KOPT-K1 (cell line): ENCODE data around the gene CELF2.

Source experiments
- H3K27ac ChIP-seq: fragments of 200-600 bp; sonication (generic); 2 replicates; pipeline ENCODE4 v1.5.1; 2016; ENCODE audit warnings: antibody characterized with exemption, mild to moderate bottlenecking, low read depth, low read length; ENCODE audit not compliant: poor library complexity, severe bottlenecking
- H3K36me3 ChIP-seq: fragments of 200-600 bp; sonication (generic); 2 replicates; pipeline ENCODE4 v1.5.1; 2017; ENCODE audit warnings: antibody characterized with exemption, mild to moderate bottlenecking, low read length, moderate library complexity; ENCODE audit not compliant: insufficient read depth
- H3K9me3 ChIP-seq: fragments of 200-600 bp; sonication (generic); 2 replicates; pipeline ENCODE4 v1.5.1; 2017; ENCODE audit warnings: antibody characterized with exemption, low read length, mild to moderate bottlenecking; ENCODE audit not compliant: insufficient read depth, poor library complexity, severe bottlenecking

CELF2 gene

DNA sequence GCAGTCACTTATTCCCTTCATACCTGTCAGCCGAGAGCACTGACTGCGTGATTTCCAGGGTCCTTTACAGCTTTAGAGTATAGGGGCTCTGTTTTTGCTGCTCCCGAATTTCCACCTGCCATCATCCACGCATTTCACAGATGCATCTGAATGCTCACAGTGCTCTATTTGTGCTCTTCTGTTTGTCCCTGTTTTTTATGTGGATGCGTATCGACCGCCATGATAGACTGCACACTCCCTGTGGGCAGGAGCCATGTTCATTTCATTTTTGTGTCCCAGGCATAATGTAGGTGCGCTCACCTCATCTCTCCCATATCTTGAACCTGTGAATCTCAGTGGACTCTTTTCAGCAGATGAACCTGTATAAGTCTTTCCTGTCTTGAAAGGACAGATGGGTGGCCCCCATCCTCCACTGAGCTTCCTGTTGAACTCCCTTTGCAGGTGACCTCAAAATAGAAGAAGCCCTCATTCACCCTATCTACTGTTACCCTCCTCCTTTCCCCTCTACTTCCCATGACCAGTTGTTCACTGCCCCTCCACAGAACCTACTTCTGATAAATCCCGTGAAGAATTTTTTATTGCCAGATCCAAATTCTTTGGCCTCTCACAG, 228.4 kb downstream of the CELF2 start:
- Histone ChIP-seq H3K36me3 (peaks cover 79% of the 10 kb centered on the region), H3K9me3 (no peaks in the 10 kb centered on the region), H3K27ac (no peak overlapping the region)

DNA sequence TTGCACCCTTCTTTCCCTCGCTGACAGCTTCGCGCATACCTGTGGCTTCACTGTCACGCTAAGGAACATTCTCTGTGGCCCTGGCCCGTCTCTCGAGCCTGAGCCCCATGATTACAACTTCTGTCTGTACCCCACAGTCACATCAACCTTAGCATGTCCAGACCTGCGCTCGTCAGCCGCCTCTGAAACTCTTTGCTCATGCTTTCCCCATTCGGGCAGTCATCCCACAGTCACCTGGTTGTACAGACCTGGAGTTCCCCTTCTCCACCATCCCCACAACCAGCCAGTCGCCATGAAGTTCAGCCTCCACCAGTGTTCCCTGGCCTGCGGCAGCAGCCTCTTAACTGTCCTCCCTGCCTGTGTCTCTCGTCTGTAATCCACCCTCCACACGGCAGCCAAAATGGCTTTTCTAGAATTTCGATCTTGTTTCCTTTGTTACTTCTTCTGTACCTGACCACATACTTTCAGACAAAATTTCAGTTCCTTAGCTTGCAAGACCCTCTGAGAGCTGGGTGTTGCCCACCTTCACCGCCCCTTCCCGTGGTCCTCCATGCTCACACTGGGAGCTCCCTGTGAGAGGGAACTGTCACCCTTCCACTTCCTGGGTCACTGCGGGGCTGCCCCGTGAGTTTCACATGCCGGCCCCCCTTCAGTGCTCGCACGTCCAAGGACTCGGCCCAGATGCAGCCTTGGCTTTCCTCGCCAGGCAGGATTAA, 229.2 kb downstream of the CELF2 start:
- Histone ChIP-seq H3K9me3 (no peaks in the 10 kb centered on the region), H3K36me3 (peaks cover 87% of the 10 kb centered on the region), H3K27ac (no peak overlapping the region)

DNA sequence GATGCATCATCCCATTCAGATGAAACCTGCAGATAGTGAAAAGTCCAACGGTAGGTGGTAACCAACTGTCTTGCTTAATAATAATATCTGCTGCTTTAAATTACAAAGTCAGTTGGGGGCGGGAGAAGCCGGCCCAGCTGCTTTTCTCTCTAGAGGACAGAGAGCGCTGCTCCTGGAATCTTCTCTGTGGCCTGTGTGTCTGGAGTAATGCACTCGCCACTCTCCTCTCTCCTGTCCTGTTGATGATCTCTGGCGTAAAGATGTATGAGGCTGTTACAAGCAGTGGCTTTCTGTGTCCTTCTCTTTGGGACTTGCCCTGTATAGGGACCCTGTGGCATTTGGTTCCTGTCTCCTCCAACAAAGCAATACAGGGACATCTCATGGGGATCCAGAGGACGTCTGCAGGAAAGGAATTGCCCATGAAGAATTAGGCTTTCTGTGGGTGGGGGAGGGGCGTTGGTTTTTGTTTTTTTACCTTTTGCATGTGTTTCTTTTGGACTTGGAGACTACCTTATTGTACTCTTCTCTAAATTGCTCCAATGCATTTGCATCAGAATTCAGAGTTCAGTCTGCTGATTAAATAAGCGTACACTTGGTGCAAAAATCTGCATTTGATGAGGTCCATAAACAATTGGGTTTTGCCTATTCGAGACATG, 231.6 kb downstream of the CELF2 start:
- Histone ChIP-seq H3K9me3 (no peaks in the 10 kb centered on the region), H3K36me3 (peaks cover 96% of the 10 kb centered on the region), H3K27ac (no peak overlapping the region)

DNA sequence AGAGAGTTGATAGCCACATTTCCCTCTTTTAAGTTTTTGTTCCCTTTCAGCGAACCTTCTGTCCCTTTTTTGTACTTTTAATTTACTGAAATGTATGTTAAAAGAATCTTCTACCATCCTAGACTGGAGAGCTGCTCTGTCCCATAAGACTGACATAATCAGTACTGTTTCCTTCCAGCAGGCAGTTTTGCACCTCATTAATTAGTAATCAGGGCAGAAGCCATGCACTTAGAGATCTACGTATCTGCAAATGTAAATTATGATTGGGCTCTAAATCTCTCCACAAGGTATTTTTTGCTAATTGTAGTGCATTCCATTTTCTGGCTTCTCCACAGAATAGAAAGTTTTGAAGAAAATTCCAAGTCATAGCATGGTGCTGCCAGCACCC, 232.1 kb downstream of the CELF2 start:
- Histone ChIP-seq H3K36me3 (peaks cover 99% of the 10 kb centered on the region), H3K27ac (no peak overlapping the region), H3K9me3 (no peaks in the 10 kb centered on the region)

DNA sequence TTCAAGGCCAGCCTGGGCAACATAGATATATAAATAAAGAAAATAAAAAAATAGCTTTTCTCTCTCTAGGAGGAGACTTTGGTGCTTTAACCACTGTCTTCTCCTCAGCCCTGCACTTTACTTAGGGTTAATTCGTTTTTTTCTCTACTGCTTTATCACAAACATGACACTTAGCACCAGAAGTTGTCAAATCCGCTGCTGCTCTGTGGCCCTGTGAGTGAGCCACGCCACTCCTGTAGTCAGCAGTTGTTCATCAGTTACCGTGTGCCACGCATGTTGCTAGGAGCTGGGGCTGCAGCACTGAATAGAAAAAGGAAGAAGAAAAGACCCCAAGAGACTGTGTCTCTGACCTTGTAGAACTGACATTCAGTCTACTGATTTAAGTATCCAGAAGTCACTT, 232.6 kb downstream of the CELF2 start:
- no peaks in the 10 kb centered on the region for H3K9me3 ChIP-seq
- H3K27ac ChIP-seq, result no peak overlapping the region
- peaks cover 100% of the 10 kb centered on the region for H3K36me3 ChIP-seq

DNA sequence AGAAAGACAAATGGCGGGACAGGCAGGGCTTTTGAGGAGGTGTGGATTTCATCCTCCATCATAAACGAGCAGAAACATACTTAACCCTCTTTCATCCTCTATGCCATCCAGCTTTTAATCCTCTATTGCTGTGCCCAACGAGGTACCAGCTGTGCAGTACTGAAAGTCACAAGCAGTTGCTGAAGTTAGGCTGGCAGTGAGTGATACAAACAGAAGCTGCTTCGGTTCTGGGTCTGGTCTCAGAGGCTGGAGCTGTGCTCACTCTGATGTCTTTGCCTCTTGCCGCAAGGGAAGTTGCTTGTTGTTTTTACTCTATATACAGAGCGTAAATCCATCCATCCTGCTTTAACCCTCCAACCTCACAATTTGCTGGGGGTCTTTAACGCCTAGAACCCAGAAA, 235.2 kb downstream of the CELF2 start:
- Histone ChIP-seq H3K36me3 (peaks cover 99% of the 10 kb centered on the region), H3K27ac (no peak overlapping the region), H3K9me3 (no peaks in the 10 kb centered on the region)

DNA sequence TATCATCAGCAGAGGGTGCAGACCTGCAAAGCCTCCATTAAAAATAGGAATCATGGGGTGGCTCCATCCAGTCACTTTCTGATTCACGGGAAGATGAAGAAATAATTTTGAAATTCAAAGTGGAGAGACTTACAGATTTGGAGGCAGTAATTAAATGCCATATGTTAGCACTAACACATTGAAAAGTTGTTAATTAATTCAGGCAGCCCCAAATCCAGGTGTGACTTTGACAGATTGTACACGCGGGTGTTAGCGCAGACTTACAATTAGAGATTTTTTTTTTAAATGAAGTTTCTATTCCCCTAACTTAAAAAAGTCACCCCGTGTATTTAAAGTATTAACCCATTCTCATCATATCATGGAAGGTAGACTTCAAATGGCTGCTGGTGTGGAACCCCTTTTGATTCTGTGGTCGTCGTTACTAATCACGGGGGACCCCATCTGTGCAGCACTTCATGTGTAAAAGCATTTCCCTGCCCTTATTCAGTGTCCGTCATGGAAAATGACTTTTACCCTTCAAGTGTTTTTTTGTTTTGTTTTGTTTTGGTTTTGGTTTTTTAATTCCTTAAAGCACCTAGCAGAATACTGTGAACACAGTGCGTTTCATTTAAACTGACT, 235.8 kb downstream of the CELF2 start:
- no peaks in the 10 kb centered on the region for H3K9me3 ChIP-seq
- no peak overlapping the region for H3K27ac ChIP-seq
- H3K36me3 ChIP-seq, result peaks cover 99% of the 10 kb centered on the region

DNA sequence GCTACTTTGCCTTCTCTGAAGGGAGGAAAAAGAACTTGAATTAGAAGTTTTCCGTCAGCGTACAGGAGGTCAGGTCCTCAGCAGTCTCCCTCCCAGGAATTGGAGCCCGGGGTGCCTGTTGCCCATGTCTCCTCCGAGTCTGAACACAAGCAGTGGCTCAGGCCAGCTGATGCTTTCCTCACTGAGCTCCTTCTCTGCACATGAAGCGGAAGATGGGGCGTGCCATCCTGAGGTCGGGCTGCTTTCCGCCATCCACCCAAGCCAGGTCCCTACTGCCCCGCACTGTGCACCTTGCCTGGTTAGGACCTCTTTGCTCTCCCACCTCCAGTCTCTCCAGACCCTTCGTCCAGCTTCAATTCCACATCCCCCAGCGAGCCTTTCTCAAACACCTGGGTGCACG, 237.5 kb downstream of the CELF2 start:
- Histone ChIP-seq H3K36me3 (peaks cover 99% of the 10 kb centered on the region), H3K27ac (no peak overlapping the region), H3K9me3 (no peaks in the 10 kb centered on the region)

DNA sequence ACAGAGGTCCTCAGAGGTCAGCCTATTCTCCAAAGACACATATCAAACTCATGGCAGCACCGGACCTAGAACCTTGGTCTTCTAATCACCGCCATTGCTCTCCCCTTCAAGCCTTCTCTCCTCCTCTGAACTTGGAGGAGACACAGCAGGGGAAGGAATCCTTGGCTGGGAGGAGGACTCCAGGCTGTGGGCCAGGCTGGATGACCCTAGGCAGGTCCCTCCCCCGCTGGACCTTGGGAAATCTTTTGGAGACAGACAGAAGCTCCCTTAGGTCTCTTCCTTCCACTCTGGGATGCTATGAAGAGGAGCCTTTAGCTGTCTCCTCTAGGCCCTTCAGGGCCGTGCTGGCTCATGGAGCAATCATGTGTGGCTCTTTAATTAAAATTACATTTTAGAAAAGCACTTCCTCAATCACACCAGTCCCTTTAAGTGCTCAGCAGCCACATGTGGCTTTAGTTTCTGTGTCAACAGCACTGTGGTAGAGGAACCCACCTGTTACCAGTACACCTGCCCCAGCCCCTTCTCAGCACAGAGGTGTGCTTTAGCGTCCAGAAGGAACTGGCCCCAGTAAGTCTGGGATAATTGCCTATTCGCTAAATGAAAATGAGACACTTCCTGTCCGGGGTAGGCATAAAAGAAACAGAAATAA, 238.2 kb downstream of the CELF2 start:
- no peaks in the 10 kb centered on the region for H3K9me3 ChIP-seq
- H3K27ac ChIP-seq, result no peak overlapping the region
- peaks cover 99% of the 10 kb centered on the region for H3K36me3 ChIP-seq

DNA sequence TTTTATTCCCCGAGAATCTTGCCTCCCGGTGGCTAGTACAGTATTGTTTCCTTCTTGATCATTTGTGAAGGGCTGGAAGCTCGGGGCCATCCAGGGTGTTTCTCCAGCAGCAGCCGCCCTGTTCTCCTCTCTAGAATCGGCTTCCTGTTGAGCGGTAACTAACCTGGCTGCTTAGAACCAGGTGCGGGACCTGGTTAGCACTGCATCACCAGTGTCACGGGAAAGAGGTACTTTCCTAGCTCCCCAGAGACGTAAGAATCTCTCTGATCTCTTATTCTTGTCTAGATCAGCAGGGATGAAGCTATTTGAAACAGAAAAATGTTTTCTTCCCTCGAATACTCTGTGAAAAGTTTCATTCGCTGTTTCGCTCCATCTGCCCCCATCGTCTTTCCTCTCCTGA, 239.2 kb downstream of the CELF2 start:
- Histone ChIP-seq H3K36me3 (peaks cover 99% of the 10 kb centered on the region), H3K27ac (no peak overlapping the region), H3K9me3 (no peaks in the 10 kb centered on the region)

DNA sequence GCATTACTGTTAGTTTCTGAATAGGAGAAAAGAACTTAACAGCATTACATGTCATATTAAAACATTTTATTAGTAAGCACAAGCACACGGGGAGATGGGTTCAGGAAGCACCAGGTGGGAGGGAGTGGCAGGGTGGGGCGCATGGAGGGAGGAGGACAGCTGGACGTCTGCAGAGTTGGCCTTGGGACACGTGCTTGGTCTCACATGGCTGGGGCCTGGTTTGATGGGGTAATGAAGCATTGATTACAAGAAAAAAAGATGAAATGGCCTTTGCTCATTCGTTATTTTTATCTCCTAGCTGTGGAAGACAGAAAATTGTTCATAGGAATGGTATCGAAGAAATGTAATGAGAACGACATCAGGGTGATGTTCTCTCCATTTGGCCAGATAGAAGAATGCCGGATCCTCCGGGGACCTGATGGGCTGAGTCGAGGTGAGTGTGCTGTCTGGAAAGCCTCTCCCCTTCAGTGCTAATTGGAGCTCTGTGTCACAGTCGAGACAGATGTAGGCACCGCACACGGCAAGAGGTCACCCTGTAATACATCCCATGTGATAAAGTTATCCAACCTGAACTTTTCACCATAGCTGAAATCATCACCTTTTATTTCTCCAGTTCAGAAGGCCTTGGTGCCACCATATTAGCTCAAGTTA, 239.9 kb downstream of the CELF2 start:
- Histone ChIP-seq H3K36me3 (peaks cover 99% of the 10 kb centered on the region), H3K27ac (no peak overlapping the region), H3K9me3 (no peaks in the 10 kb centered on the region)

DNA sequence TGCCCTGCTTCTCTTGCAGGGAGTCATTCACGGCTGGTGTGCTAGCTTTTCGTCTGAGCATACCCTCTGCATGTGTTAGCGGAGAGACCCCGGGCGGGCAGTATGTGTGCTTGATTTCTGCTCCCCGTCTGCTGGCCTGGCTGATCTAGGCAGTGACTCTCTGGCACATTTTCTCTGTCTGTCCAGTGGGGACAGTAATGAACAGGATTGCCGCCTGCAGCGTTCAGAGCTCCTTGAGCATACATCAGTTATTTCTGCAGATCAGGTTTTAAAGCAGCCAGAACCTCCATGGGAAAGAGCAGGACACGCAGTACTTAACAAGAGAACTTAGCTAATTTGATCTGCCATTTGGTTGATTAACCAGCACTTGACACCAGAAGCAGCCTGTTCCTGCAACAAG, 242.5 kb downstream of the CELF2 start:
- H3K27ac ChIP-seq, result no peak overlapping the region
- peaks cover 99% of the 10 kb centered on the region for H3K36me3 ChIP-seq
- no peaks in the 10 kb centered on the region for H3K9me3 ChIP-seq

DNA sequence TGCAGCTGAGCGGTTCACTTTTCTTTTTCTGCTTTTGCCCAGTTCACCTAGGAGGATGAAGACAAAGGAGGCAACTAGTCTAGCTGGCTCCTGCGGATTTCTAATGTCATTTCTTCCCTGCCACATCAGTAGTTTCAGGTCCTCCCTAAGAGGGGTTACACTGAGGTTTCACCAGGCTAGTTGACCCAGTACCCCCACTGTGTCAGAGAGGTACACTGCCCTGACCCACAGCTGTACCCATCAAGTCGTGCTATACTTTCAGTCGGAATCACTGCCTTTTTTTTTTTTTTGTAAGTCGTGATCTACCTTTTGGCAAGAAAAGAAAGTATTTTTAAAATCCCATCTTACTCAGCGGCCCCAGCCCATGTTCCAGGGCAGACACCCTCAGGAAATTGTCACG, 243.5 kb downstream of the CELF2 start:
- Histone ChIP-seq H3K9me3 (no peaks in the 10 kb centered on the region), H3K27ac (no peak overlapping the region), H3K36me3 (peaks cover 96% of the 10 kb centered on the region)

DNA sequence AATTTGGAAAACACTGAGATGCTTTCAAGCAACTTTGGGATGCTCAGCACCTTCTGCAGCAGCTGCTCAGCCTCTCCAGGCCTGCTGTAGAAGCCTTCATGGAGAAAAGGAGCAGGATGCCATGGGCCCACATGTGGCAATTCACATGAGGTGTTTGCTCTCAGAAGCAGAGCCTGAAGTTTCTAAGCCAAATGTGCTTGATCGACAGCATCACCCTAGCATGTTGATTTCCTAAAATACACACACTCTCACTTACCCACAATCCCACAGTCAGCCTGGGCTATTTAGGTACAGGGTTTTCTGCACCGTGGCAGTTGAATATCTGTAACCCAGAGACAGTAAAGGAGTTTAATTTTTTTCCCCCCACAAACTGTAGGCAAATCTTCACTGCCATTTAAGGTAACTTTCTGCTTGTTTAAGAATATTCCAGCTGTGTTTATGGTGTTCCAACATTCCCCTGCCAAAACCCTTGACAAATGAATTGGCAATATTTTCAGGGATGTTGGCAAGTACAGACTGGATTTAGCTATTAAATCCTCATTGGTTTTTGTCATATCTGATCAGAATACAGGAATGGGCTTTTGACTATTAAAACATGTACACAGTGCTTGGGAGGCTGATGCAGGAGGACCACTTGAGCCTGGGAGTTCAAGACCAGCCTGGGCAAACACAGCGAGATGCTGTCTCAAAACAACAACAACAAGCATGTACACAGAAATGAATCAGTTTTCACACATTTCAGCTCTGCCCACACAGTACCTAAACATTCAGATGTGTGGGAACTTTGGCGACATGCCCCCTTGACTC, 244.2 kb downstream of the CELF2 start:
- Histone ChIP-seq H3K36me3 (peaks cover 97% of the 10 kb centered on the region), H3K9me3 (no peaks in the 10 kb centered on the region), H3K27ac (no peak overlapping the region)
